Ovary (tissue), 9 donors: ENCODE measurements around the gene SF3A2. TPM values are rescaled to one million over a fixed set of nuclear protein-coding genes. Genes with fewer than 3 reads are reported as not detected.

Experiments
- DNase-seq, 5 donors: peaks; one replicate each; pipeline ENCODE4 v3.0.0-alpha.2; 2019 to 2020
- H3K27ac ChIP-seq, 2 donors: fragments of 200-600 bp; one replicate each; pipeline versions ENCODE4 v1.5.1 to v1.8.0; 2019 to 2022
- H3K27me3 ChIP-seq: fragments of 200-600 bp; one replicate; pipeline ENCODE4 v1.8.0; 2022
- H3K36me3 ChIP-seq: fragments of 200-600 bp; sonication (generic); one replicate; pipeline ENCODE4 v1.5.1; 2019
- H3K4me1 ChIP-seq: one replicate; pipeline ENCODE4 v1.8.1; 2013; ENCODE audit warnings: mild to moderate bottlenecking, moderate library complexity; ENCODE audit not compliant: insufficient read depth
- H3K4me3 ChIP-seq: fragments of 200-600 bp; sonication (generic); one replicate; pipeline ENCODE4 v1.5.1; 2017
- H3K9me3 ChIP-seq, 2 donors: fragments of 200-600 bp in 1 of 2; sonication (generic) in 1 of 2; one replicate each; pipeline versions ENCODE4 v1.5.1 to v1.8.1; 2013 to 2019; ENCODE audit warnings: mild to moderate bottlenecking in 1 of 2, moderate library complexity in 1 of 2
- CTCF ChIP-seq, 3 donors: fragments of 450-650 bp in 2 of 3; fragments of 200-600 bp in 1 of 3; IDR thresholded peaks; one replicate each; pipeline versions ENCODE4 v1.5.1 to v1.8.0; 2016 to 2022; ENCODE audit warnings: antibody characterized with exemption in 3 of 3, mild to moderate bottlenecking in 1 of 3
- EP300 ChIP-seq: sonication (generic); formaldehyde crosslinking; IDR thresholded peaks from one replicate; pipeline ENCODE4 v1.6.1; 2017; ENCODE audit warnings: antibody characterized with exemption
- POLR2A ChIP-seq: fragments of 450-650 bp; IDR thresholded peaks from one replicate; pipeline ENCODE4 v1.6.1; 2017; ENCODE audit warnings: antibody characterized with exemption, mild to moderate bottlenecking, moderate library complexity
- WGBS, 3 donors: extraction: QIAGEN DNeasy Blood & Tissue Kit in 1 of 3; methylation state at CpG; one replicate each; pipeline versions ENCODE4 v1.1.5 to v1.1.7; 2013 to 2017; 5-methylcytosine and 5-hydroxymethylcytosine counted together
- intact Hi-C, 4 donors: fragments of 100-400 bp; cut with DNase I; formaldehyde crosslinking; loops; one replicate each; pipeline versions ENCODE4 v1.11.0 to v1.15.1; 2022 to 2023
- polyA plus RNA-seq, 2 donors: library from polyadenylated mRNA; stranded (reverse); fragments of 200-250 nt in 1 of 2; fragments of 350-450 nt in 1 of 2; fragmentation: Illumina TruSeq in 1 of 2; extraction: RNeasy Lipid Tissue Mini Kit (QIAGEN cat#74804) in 1 of 2; gene quantifications; one replicate each; pipeline ENCODE4 v1.2.3, GENCODE V29; 2013 to 2014
- total RNA-seq, 7 donors: library from RNA; depleted of rRNA in 2 of 7; stranded (reverse); fragments of >200 nt in 2 of 7; fragmentation: NEBNext Ultra II Directional in 3 of 7; extraction: Animal tissue kit (Norgen Biotek cat#: 25700) in 3 of 7; gene quantifications; one replicate each; pipeline versions ENCODE4 v1.1.0 to v1.2.4, GENCODE V29; 2016 to 2023
- donor health status: DM: no; HTN: no; CAD: no; lungs with moderate emphysema.
- donor health status: DM: no; HTN: no; CAD: no.
- donor health status: Bipolar disorder and iron deficiency.
- donor health status: DM: yes; HTN: yes; CAD: no.
- donor health status: DM: no; HTN: no; CAD: no.
- donor health status: DM: yes; HTN: yes; CAD: no.

Gene SF3A2
- total and polyA plus RNA-seq, 9 donors = 13.7 to 137 (median 89.8) TPM

GRCh38 chr19:2201473-2202148 is 35.0 kb upstream of the SF3A2 start:
- no peak for TF ChIP-seq POLR2A
- no peak for TF ChIP-seq EP300
- TF ChIP-seq CTCF (IDR thresholded peaks at IDR 0.05) = no peak

GRCh38 chr19:2202366-2202765 is 34.3 kb upstream of the SF3A2 start:
- no peak for DNase-seq
- no peak overlapping the region for H3K27ac ChIP-seq
- no peak overlapping the region for H3K4me3 ChIP-seq
- no peaks in the 10 kb centered on the region for H3K27me3 ChIP-seq
- intact Hi-C loops = no loop called here
- no peaks in the 10 kb centered on the region for H3K9me3 ChIP-seq
- no peaks in the 10 kb centered on the region for H3K36me3 ChIP-seq
- WGBS, 3 donors = 87 to 89% (median 89%) methylated on average over 15 of the region's 15 CpGs
- peaks cover 2% of the 10 kb centered on the region for H3K4me1 ChIP-seq
- no peak for TF ChIP-seq CTCF (IDR thresholded peaks at IDR 0.05)
- TF ChIP-seq EP300 = no peak
- TF ChIP-seq POLR2A = no peak

More at GRCh38 chr19:2201473-2202148, 35.0 kb upstream of the SF3A2 start:
- Histone ChIP-seq H3K27me3 (no peaks in the 10 kb centered on the region), H3K4me3 (no peak overlapping the region), H3K9me3 (no peaks in the 10 kb centered on the region), H3K36me3 (no peaks in the 10 kb centered on the region), H3K4me1 (peaks cover 2% of the 10 kb centered on the region), H3K27ac (no peak overlapping the region)
- no peak for DNase-seq
- WGBS, 3 donors = 91 to 93% (median 93%) methylated on average over 21 of the region's 21 CpGs
- intact Hi-C loops = no loop called here

- no peaks in the 10 kb centered on the region for H3K36me3 ChIP-seq
- no peak for DNase-seq
Observed at GRCh38 chr19:2207008-2207407, 29.6 kb upstream of the SF3A2 start.

GRCh38 chr19:2207991-2208860 is 28.4 kb upstream of the SF3A2 start:
- intact Hi-C loops = no loop called here
- H3K27me3 ChIP-seq = no peaks in the 10 kb centered on the region
- peaks cover 2% of the 10 kb centered on the region for H3K4me1 ChIP-seq
- TF ChIP-seq POLR2A (no peak), CTCF (IDR thresholded peaks at IDR 0.05) (no peak), EP300 (no peak)
- no peaks in the 10 kb centered on the region for H3K36me3 ChIP-seq
- no peak overlapping the region for H3K27ac ChIP-seq
- H3K4me3 ChIP-seq = no peak overlapping the region
- no peaks in the 10 kb centered on the region for H3K9me3 ChIP-seq
- WGBS, 3 donors = 78 to 85% (median 79%) methylated on average over 31 to 36 of the region's 36 CpGs
- no peak for DNase-seq

More at GRCh38 chr19:2207008-2207407, 29.6 kb upstream of the SF3A2 start:
- Histone ChIP-seq H3K4me3 (no peak overlapping the region), H3K9me3 (no peaks in the 10 kb centered on the region), H3K27me3 (no peaks in the 10 kb centered on the region), H3K4me1 (peaks cover 2% of the 10 kb centered on the region), H3K27ac (no peak overlapping the region)
- TF ChIP-seq EP300 = no peak
- no peak for TF ChIP-seq POLR2A
- TF ChIP-seq CTCF (IDR thresholded peaks at IDR 0.05) = no peak
- 86 to 93% (median 89%) methylated on average over 15 of the region's 15 CpGs for WGBS, 3 donors
- intact Hi-C loops = no loop called here
